Thyroid gland (tissue), 4 donors: ENCODE results near the gene ZFAND3. TPM values are rescaled to one million over a fixed set of nuclear protein-coding genes. Genes with fewer than 3 reads are reported as not detected.

Source experiments
- DNase-seq, 2 donors: peaks; one replicate each; pipeline ENCODE4 v3.0.0-alpha.2; 2019
- H3K27ac ChIP-seq, 3 donors: fragments of 200-600 bp; sonication (generic); 1 replicate in 2 of 3; 2 replicates in 1 of 3; pipeline ENCODE4 v1.5.1; 2016 to 2019; ENCODE audit warnings: mild to moderate bottlenecking in 1 of 3, moderate library complexity in 1 of 3
- H3K27me3 ChIP-seq: fragments of 200-600 bp; sonication (generic); one replicate; pipeline ENCODE4 v1.5.1; 2019
- H3K36me3 ChIP-seq, 2 donors: fragments of 200-600 bp; sonication (generic); one replicate each; pipeline ENCODE4 v1.5.1; 2016 to 2019
- H3K4me1 ChIP-seq, 2 donors: fragments of 200-600 bp; sonication (generic); one replicate each; pipeline ENCODE4 v1.5.1; 2017 to 2019
- H3K4me3 ChIP-seq, 3 donors: fragments of 200-600 bp; sonication (generic); replicated peaks in 1 of 3; 1 replicate in 2 of 3; 2 replicates in 1 of 3; pipeline ENCODE4 v1.5.1; 2016; ENCODE audit warnings: mild to moderate bottlenecking in 1 of 3
- H3K9me3 ChIP-seq: fragments of 200-600 bp; sonication (generic); one replicate; pipeline ENCODE4 v1.5.1; 2017
- CTCF ChIP-seq, 6 experiments: fragments of 200-600 bp in 3 of 6; fragments of 450-650 bp in 3 of 6; sonication (generic) in 3 of 6; IDR thresholded peaks; one replicate each; pipeline ENCODE4 v1.5.1; 2016 to 2019; ENCODE audit warnings: antibody characterized with exemption in 6 of 6, mild to moderate bottlenecking in 2 of 6, inconsistent platforms in 1 of 6, moderate library complexity in 1 of 6
- POLR2A ChIP-seq, 2 donors: fragments of 450-650 bp; IDR thresholded peaks; one replicate each; pipeline ENCODE4 v1.6.1; 2017; ENCODE audit warnings: antibody characterized with exemption in 2 of 2, mild to moderate bottlenecking in 2 of 2, moderate library complexity in 1 of 2
- WGBS, 2 donors: methylation state at CpG; one replicate each; pipeline ENCODE4 v1.1.5; 2017; 5-methylcytosine and 5-hydroxymethylcytosine counted together
- intact Hi-C: fragments of 100-400 bp; cut with DNase I; formaldehyde crosslinking; loops from one replicate; pipeline ENCODE4 v1.15.1; 2023
- total RNA-seq, 4 donors: library from RNA; depleted of rRNA; stranded (reverse); fragments of >200 nt; gene quantifications; one replicate each; pipeline ENCODE4 v1.2.3, GENCODE V29; 2016

ZFAND3 gene
- total RNA-seq, 4 donors from 2014 or later, result 41.3 to 57.7 (median 55.9) TPM

- Histone ChIP-seq H3K27ac (no peak overlapping the region), H3K9me3 (no peaks in the 10 kb centered on the region), H3K4me1 (peaks cover 15% of the 10 kb centered on the region in 2 donors), H3K4me3 (no peak overlapping the region), H3K27me3 (no peaks in the 10 kb centered on the region), H3K36me3 (no peaks in the 10 kb centered on the region)
- DNase-seq, result no peak
- TF ChIP-seq CTCF (IDR thresholded peaks at IDR 0.05) (no peak), POLR2A (IDR thresholded peaks at IDR 0.05) (no peak)
- intact Hi-C loops, result no loop called here
- WGBS, 2 donors, result 84 to 86% methylated on average over 9 to 13 of the region's 13 CpGs
These were observed 352.6 kb downstream of the ZFAND3 start for GRCh38 chr6:38171997-38172738.

GRCh38 chr6:38172739-38173410 lies 353.3 kb downstream of the ZFAND3 start:
- Histone ChIP-seq H3K4me1 (peaks cover 15 to 18% of the 10 kb centered on the region in 2 donors), H3K27ac (no peak overlapping the region), H3K36me3 (no peaks in the 10 kb centered on the region), H3K4me3 (no peak overlapping the region), H3K9me3 (no peaks in the 10 kb centered on the region), H3K27me3 (no peaks in the 10 kb centered on the region)
- WGBS, 2 donors, result 84 to 86% methylated on average over 11 to 15 of the region's 15 CpGs
- intact Hi-C loops, result no loop called here
- no peak for TF ChIP-seq POLR2A (IDR thresholded peaks at IDR 0.05)
- TF ChIP-seq CTCF (IDR thresholded peaks at IDR 0.05), result no peak
- no peak for DNase-seq

- no peak overlapping the region for H3K27ac ChIP-seq
- no peak overlapping the region for H3K4me3 ChIP-seq
- DNase-seq, result no peak
- 94 to 97% methylated on average over 11 of the region's 11 CpGs for WGBS, 2 donors
- no peaks in the 10 kb centered on the region for H3K9me3 ChIP-seq
- H3K36me3 ChIP-seq, result no peaks in the 10 kb centered on the region
- no peak for TF ChIP-seq CTCF (IDR thresholded peaks at IDR 0.05)
- intact Hi-C loops, result no loop called here
- peaks cover 15 to 18% of the 10 kb centered on the region in 2 donors for H3K4me1 ChIP-seq
- no peaks in the 10 kb centered on the region for H3K27me3 ChIP-seq
These were observed 354.4 kb downstream of the ZFAND3 start for GRCh38 chr6:38173909-38174308.

GRCh38 chr6:38174315-38174714 lies 354.8 kb downstream of the ZFAND3 start:
- WGBS, 2 donors, result 95 to 98% methylated on average over 8 of the region's 8 CpGs
- Histone ChIP-seq H3K36me3 (no peaks in the 10 kb centered on the region), H3K27me3 (no peaks in the 10 kb centered on the region), H3K4me3 (no peak overlapping the region), H3K9me3 (no peaks in the 10 kb centered on the region), H3K27ac (no peak overlapping the region), H3K4me1 (peaks cover 15 to 18% of the 10 kb centered on the region in 2 donors)
- TF ChIP-seq POLR2A (IDR thresholded peaks at IDR 0.05) (no peak), CTCF (IDR thresholded peaks at IDR 0.05) (no peak)
- intact Hi-C loops, result no loop called here
- DNase-seq, result no peak
